Ishikawa (cell line): ENCODE results near the gene TNKS1BP1.

ENCODE experiments used
- CEBPB ChIP-seq: IDR thresholded peaks from 2 replicates; pipeline ENCODE4 v1.6.1; 2012
- CREB1 ChIP-seq: IDR thresholded peaks from 2 replicates; pipeline ENCODE4 v1.6.1; 2012; ENCODE audit warnings: low read depth
- EGR1 ChIP-seq: IDR thresholded peaks from 2 replicates; pipeline ENCODE4 v1.6.1; 2012
- EP300 ChIP-seq: IDR thresholded peaks from 2 replicates; pipeline ENCODE4 v1.6.1; 2012; ENCODE audit warnings: borderline replicate concordance
- FOXM1 ChIP-seq: IDR thresholded peaks from 2 replicates; pipeline ENCODE4 v1.6.1; 2012; ENCODE audit warnings: low read depth, borderline replicate concordance
- MAX ChIP-seq: IDR thresholded peaks from 2 replicates; pipeline ENCODE4 v1.6.1; 2012
- NFIC ChIP-seq: IDR thresholded peaks from 2 replicates; pipeline ENCODE4 v1.6.1; 2012
- RAD21 ChIP-seq: IDR thresholded peaks from 2 replicates; pipeline ENCODE4 v1.6.1; 2012; ENCODE audit warnings: low read depth
- REST ChIP-seq: IDR thresholded peaks from 2 replicates; pipeline ENCODE4 v1.6.1; 2012; ENCODE audit warnings: low read depth, mild to moderate bottlenecking
- TAF1 ChIP-seq: IDR thresholded peaks from 2 replicates; pipeline ENCODE4 v1.6.1; 2012; ENCODE audit warnings: low read depth, mild to moderate bottlenecking
- TCF12 ChIP-seq: IDR thresholded peaks from 2 replicates; pipeline ENCODE4 v1.6.1; 2012; ENCODE audit warnings: low read depth
- TEAD4 ChIP-seq: IDR thresholded peaks from 2 replicates; pipeline ENCODE4 v1.6.1; 2012
- USF1 ChIP-seq: IDR thresholded peaks from 2 replicates; pipeline ENCODE4 v1.6.1; 2012
- YY1 ChIP-seq: IDR thresholded peaks from 2 replicates; pipeline ENCODE4 v1.6.1; 2012; ENCODE audit warnings: low read depth
- ZBTB7A ChIP-seq: IDR thresholded peaks from 2 replicates; pipeline ENCODE4 v1.6.1; 2012; ENCODE audit warnings: low read depth

Gene TNKS1BP1

GRCh38 chr11:57303280-57303989 is 21.3 kb downstream of the TNKS1BP1 start:
- no peak for TF ChIP-seq MAX
- TF ChIP-seq USF1, result no peak
- no peak for TF ChIP-seq CEBPB
- TF ChIP-seq REST, result no peak
- TF ChIP-seq YY1, result no peak
- TF ChIP-seq RAD21, result no peak
- no peak for TF ChIP-seq ZBTB7A
- no peak for TF ChIP-seq CREB1

- TF ChIP-seq EP300, result no peak
- TF ChIP-seq FOXM1, result no peak
- TF ChIP-seq RAD21, result no peak
- no peak for TF ChIP-seq TCF12
- no peak for TF ChIP-seq MAX
- no peak for TF ChIP-seq TAF1
- no peak for TF ChIP-seq CREB1
- no peak for TF ChIP-seq ZBTB7A
- TF ChIP-seq REST, result no peak
These were observed 22.3 kb downstream of the TNKS1BP1 start for GRCh38 chr11:57302489-57302888.

GRCh38 chr11:57301711-57302423 is 22.9 kb downstream of the TNKS1BP1 start:
- TF ChIP-seq RAD21 (no peak), CREB1 (no peak), EGR1 (no peak), MAX (no peak), CEBPB (no peak), EP300 (no peak), USF1 (no peak), TAF1 (no peak), REST (no peak), YY1 (no peak), NFIC (no peak), ZBTB7A (no peak), TCF12 (no peak), FOXM1 (no peak), TEAD4 (no peak)

- TF ChIP-seq USF1 (no peak), TCF12 (no peak), CEBPB (no peak), YY1 (no peak), FOXM1 (no peak), ZBTB7A (no peak), NFIC (no peak), CREB1 (no peak), MAX (no peak), TAF1 (no peak), EGR1 (no peak), TEAD4 (no peak), REST (no peak), RAD21 (no peak), EP300 (no peak)
These were observed 24.0 kb downstream of the TNKS1BP1 start for GRCh38 chr11:57300785-57301184.
